B cell (primary cell): ENCODE results near the gene AATK. TPM values are rescaled to one million over a fixed set of nuclear protein-coding genes. Genes with fewer than 3 reads are reported as not detected.

Experiments
- ATAC-seq: fragments of 200-7000 bp; cut with Tn5 transposase; one replicate; pipeline ENCODE4 v1.10.0; 2021; ENCODE audit warnings: low read depth, mild to moderate bottlenecking, moderate number of reproducible peaks, moderate library complexity
- CTCF ChIA-PET: fragments of 350-600 bp; sonication (Branson Sonifier 250); formaldehyde crosslinking; loops from one replicate; lab custom pipeline; 2021; ENCODE audit warnings: antibody characterized with exemption, inconsistent platforms; lab: Charles Lee
- POLR2A ChIA-PET: fragments of 350-600 bp; sonication (Branson Sonifier 250); formaldehyde crosslinking; loops from one replicate; lab custom pipeline; 2021; ENCODE audit warnings: antibody characterized with exemption; lab: Charles Lee
- DNase-seq: peaks from one replicate; pipeline ENCODE4 v3.0.0; 2013
- H2AFZ ChIP-seq: 2 replicates; pipeline ENCODE4 v1.6.1; 2012; ENCODE audit warnings: mild to moderate bottlenecking, low read depth, low read length; ENCODE audit not compliant: insufficient read depth, poor library complexity, severe bottlenecking
- H3K27ac ChIP-seq, 2 donors: 1 replicate in 1 of 2; 2 replicates in 1 of 2; pipeline ENCODE4 v1.5.1; 2012 to 2013; ENCODE audit warnings: low read length in 2 of 2, mild to moderate bottlenecking in 2 of 2, moderate library complexity in 1 of 2
- H3K27me3 ChIP-seq, 4 experiments: fragments of 200-600 bp in 1 of 4; sonication (generic) in 1 of 4; replicated peaks in 1 of 4; 1 replicate in 2 of 4; 2 replicates in 2 of 4; pipeline versions ENCODE4 v1.6.1 to v1.7.0; 2013 to 2016; ENCODE audit warnings: low read length in 3 of 4, mild to moderate bottlenecking in 2 of 4, mixed read lengths in 1 of 4, moderate library complexity in 1 of 4; ENCODE audit not compliant: insufficient read depth in 4 of 4, control insufficient read depth in 3 of 4; ENCODE audit errors: control extremely low read depth in 1 of 4
- H3K36me3 ChIP-seq, 2 experiments: replicated peaks in 1 of 2; 1 replicate in 1 of 2; 2 replicates in 1 of 2; pipeline versions ENCODE4 v1.6.1 to v1.7.1; 2013; ENCODE audit warnings: low read length in 1 of 2; ENCODE audit not compliant: insufficient read depth in 2 of 2, control insufficient read depth in 1 of 2; ENCODE audit errors: control extremely low read depth in 1 of 2, extremely low read depth in 1 of 2
- H3K4me1 ChIP-seq, 2 donors: fragments of 200-600 bp in 1 of 2; sonication (generic) in 1 of 2; 1 replicate in 1 of 2; 2 replicates in 1 of 2; pipeline versions ENCODE4 v1.5.1 to v1.6.1; 2013 to 2017; ENCODE audit warnings: low read length in 2 of 2; ENCODE audit not compliant: control insufficient read depth in 2 of 2, insufficient read depth in 2 of 2
- H3K4me2 ChIP-seq: replicated peaks from 2 replicates; pipeline ENCODE3; 2012; ENCODE audit warnings: mild to moderate bottlenecking, low read depth, low read length; ENCODE audit not compliant: poor library complexity, severe bottlenecking
- H3K4me3 ChIP-seq, 5 experiments: fragments of 200-600 bp in 1 of 5; sonication (generic) in 1 of 5; 1 replicate in 3 of 5; 2 replicates in 2 of 5; pipeline versions ENCODE4 v1.5.1 to v1.7.0; 2011 to 2016; ENCODE audit warnings: low read length in 4 of 5, mild to moderate bottlenecking in 4 of 5, low read depth in 2 of 5, control low read depth in 1 of 5, moderate library complexity in 1 of 5; ENCODE audit not compliant: insufficient read depth in 1 of 5; ENCODE audit errors: control extremely low read depth in 1 of 5, extremely low read depth in 1 of 5
- H3K79me2 ChIP-seq: fragments of 200-600 bp; sonication (generic); one replicate; pipeline ENCODE4 v1.6.0; 2016; ENCODE audit warnings: low read length; ENCODE audit not compliant: control insufficient read depth, insufficient read depth
- H3K9ac ChIP-seq: fragments of 200-600 bp; sonication (generic); 2 replicates; pipeline ENCODE4 v1.6.1; 2017; ENCODE audit warnings: mild to moderate bottlenecking, low read length, moderate library complexity
- H3K9me3 ChIP-seq, 3 donors: one replicate each; pipeline versions ENCODE4 v1.6.1 to v1.7.1; 2013; ENCODE audit warnings: low read length in 2 of 3; ENCODE audit not compliant: control insufficient read depth in 2 of 3, insufficient read depth in 1 of 3; ENCODE audit errors: control extremely low read depth in 1 of 3
- H4K20me1 ChIP-seq: 2 replicates; pipeline ENCODE4 v1.6.0; 2012; ENCODE audit warnings: mild to moderate bottlenecking, low read length; ENCODE audit not compliant: insufficient read depth, control insufficient read depth, poor library complexity, severe bottlenecking
- H3K27ac Mint-ChIP-seq: one replicate; pipeline ENCODE4 v1.8.0; 2021; ENCODE audit warnings: mixed read lengths
- H3K27me3 Mint-ChIP-seq: one replicate; pipeline ENCODE4 v1.8.0; 2021; ENCODE audit warnings: mixed read lengths
- H3K4me1 Mint-ChIP-seq: one replicate; pipeline ENCODE4 v1.8.0; 2021; ENCODE audit warnings: mixed read lengths
- H3K4me3 Mint-ChIP-seq: one replicate; pipeline ENCODE4 v1.8.0; 2021; ENCODE audit warnings: mixed read lengths
- H3K9me3 Mint-ChIP-seq: one replicate; pipeline ENCODE4 v1.8.0; 2022; ENCODE audit warnings: mixed read lengths; ENCODE audit not compliant: insufficient read depth
- EZH2 ChIP-seq: IDR thresholded peaks from 2 replicates; pipeline ENCODE4 v1.6.1; 2012; ENCODE audit warnings: borderline replicate concordance, low read depth, mild to moderate bottlenecking, moderate library complexity, low read length; ENCODE audit not compliant: insufficient read depth, poor library complexity, severe bottlenecking
- WGBS: methylation state at CpG from one replicate; pipeline ENCODE4 v1.1.5; 2013; ENCODE audit warnings: missing lambda C conversion rate; ENCODE audit not compliant: insufficient coverage; 5-methylcytosine and 5-hydroxymethylcytosine counted together
- intact Hi-C: fragments of 100-400 bp; cut with micrococcal nuclease; formaldehyde crosslinking; loops from one replicate; pipeline ENCODE4 v1.10.0; 2022
- polyA plus RNA-seq: library from polyadenylated mRNA; depleted of rRNA; stranded (reverse); fragments of >200 nt; gene quantifications from 2 replicates; pipeline ENCODE4 v1.2.3, GENCODE V29; 2012
- total RNA-seq, 2 donors: library from RNA; stranded (reverse); fragments of 120-200 nt in 1 of 2; gene quantifications; 1 replicate in 1 of 2; 2 replicates in 1 of 2; pipeline versions ENCODE4 v1.2.3 to v1.2.4, GENCODE V29; 2013 to 2022
- TF ChIP-seq, protein P1 (sequence below): fragments of 200-600 bp; IDR thresholded peaks from one replicate; pipeline ENCODE4 v1.8.0; 2022; ENCODE audit warnings: antibody characterized with exemption, mild to moderate bottlenecking

AATK gene
- total and polyA plus RNA-seq, 2 donors (not counting 1 experiment from before 2014, with no cell fraction given), result 0.21 to 1.7 TPM

DNA sequence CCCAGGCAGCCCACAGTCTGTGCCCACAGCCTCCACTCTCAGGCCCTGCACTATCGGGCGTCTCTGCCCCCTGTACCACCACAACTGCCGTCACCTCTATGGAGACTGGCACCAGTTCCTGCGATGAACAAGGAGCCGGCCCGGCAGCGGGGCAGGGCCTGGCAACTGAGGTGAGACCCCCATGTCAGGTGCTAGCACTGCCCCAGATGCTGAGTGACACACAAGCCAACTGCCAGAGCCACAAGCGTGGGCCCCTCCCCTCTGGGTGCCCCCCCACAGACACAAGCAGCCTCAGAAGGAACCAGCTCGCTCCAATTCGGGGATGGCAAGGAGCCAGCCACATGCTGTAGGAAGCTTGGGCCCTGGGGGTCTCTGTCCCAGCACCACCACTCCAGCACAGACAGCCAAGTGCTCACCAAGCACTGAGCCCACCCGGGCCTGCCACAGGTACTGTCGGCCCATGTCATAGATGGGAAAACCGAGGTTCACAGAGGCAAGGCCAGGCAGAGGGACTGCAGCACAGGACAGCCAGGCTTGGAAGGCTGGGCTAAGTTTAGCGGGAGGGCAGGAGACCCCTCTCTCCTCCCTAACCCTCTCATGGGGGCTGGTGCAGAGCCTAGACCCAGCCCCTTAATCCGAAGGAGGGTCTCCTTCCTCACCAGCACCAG lies 2.2 kb downstream of the AATK start:
- no peaks in the 10 kb centered on the region for H3K79me2 ChIP-seq
- TF ChIP-seq, protein P1, sequence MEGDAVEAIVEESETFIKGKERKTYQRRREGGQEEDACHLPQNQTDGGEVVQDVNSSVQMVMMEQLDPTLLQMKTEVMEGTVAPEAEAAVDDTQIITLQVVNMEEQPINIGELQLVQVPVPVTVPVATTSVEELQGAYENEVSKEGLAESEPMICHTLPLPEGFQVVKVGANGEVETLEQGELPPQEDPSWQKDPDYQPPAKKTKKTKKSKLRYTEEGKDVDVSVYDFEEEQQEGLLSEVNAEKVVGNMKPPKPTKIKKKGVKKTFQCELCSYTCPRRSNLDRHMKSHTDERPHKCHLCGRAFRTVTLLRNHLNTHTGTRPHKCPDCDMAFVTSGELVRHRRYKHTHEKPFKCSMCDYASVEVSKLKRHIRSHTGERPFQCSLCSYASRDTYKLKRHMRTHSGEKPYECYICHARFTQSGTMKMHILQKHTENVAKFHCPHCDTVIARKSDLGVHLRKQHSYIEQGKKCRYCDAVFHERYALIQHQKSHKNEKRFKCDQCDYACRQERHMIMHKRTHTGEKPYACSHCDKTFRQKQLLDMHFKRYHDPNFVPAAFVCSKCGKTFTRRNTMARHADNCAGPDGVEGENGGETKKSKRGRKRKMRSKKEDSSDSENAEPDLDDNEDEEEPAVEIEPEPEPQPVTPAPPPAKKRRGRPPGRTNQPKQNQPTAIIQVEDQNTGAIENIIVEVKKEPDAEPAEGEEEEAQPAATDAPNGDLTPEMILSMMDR, result no peak
- no peak for TF ChIP-seq EZH2
- H3K4me3 Mint-ChIP-seq, result no peak overlapping the region
- peaks cover 0 to 8% (median 0%) of the 10 kb centered on the region in 3 donors for H3K9me3 ChIP-seq
- no peak overlapping the region for H3K27ac ChIP-seq
- no peak overlapping the region for H3K4me2 ChIP-seq
- no peak overlapping the region for H3K4me3 ChIP-seq
- H3K4me1 ChIP-seq, result peaks cover 10 to 17% of the 10 kb centered on the region in 2 donors
- 90% methylated on average over 14 of the region's 15 CpGs for WGBS
- ChIA-PET POLR2A (no interaction called here), CTCF (no interaction called here)
- H3K9ac ChIP-seq, result no peak overlapping the region
- H3K27me3 Mint-ChIP-seq, result peaks cover 27% of the 10 kb centered on the region
- DNase-seq (no peak), ATAC-seq (no peak)
- H3K9me3 Mint-ChIP-seq, result no peaks in the 10 kb centered on the region
- H3K27me3 ChIP-seq, result peaks cover 0 to 53% (median 15%) of the 10 kb centered on the region in 4 experiments
- intact Hi-C loops, result no loop called here
- no peaks in the 10 kb centered on the region for H3K36me3 ChIP-seq
- no peaks in the 10 kb centered on the region for H4K20me1 ChIP-seq
- no peak overlapping the region for H3K27ac Mint-ChIP-seq
- no peak overlapping the region for H2AFZ ChIP-seq
- peaks cover 4% of the 10 kb centered on the region for H3K4me1 Mint-ChIP-seq

- Mint-ChIP-seq H3K27ac (no peak overlapping the region), H3K4me3 (no peak overlapping the region), H3K4me1 (peaks cover 4% of the 10 kb centered on the region), H3K27me3 (peaks cover 29% of the 10 kb centered on the region), H3K9me3 (no peaks in the 10 kb centered on the region)
- no peak for DNase-seq
- intact Hi-C loops, result no loop called here
- ChIA-PET CTCF (no interaction called here), POLR2A (no interaction called here)
- H2AFZ ChIP-seq, result no peak overlapping the region
- H3K4me2 ChIP-seq, result no peak overlapping the region
- H3K27me3 ChIP-seq, result peaks cover 0 to 53% (median 15%) of the 10 kb centered on the region in 4 experiments
- 95% methylated on average over 16 of the region's 19 CpGs for WGBS
- peaks cover 0 to 8% (median 0%) of the 10 kb centered on the region in 3 donors for H3K9me3 ChIP-seq
- no peak overlapping the region for H3K9ac ChIP-seq
- no peaks in the 10 kb centered on the region for H3K79me2 ChIP-seq
- no peak overlapping the region for H3K27ac ChIP-seq
- TF ChIP-seq, protein P1, result no peak
- no peak for TF ChIP-seq EZH2
- no peaks in the 10 kb centered on the region for H4K20me1 ChIP-seq
- H3K4me3 ChIP-seq, result no peak overlapping the region
- no peaks in the 10 kb centered on the region for H3K36me3 ChIP-seq
- peaks cover 10 to 17% of the 10 kb centered on the region in 2 donors for H3K4me1 ChIP-seq
- ATAC-seq, result no peak
Observed at GRCh38 chr17:81163051-81163695, 2.8 kb downstream of the AATK start.
